Measurements from ENCODE around the gene STXBP3. TPM values are rescaled to one million over a fixed set of nuclear protein-coding genes. Genes with fewer than 3 reads are reported as not detected.

STXBP3 gene
- total and polyA plus RNA-seq, 2 of the 8 experiments (the other 6 are each of a cell fraction or from before 2014, with no cell fraction given), result 6.0 to 38.5 TPM

GRCh38 chr1:108832929-108833328, 86.5 kb downstream of the STXBP3 start:
- Histone ChIP-seq H4K20me1 (replicated peaks in 1 of 2; ENCODE audit: control insufficient read depth in 1 of 2, insufficient read depth in 2 of 2, low read length in 2 of 2) (no peaks in the 10 kb centered on the region), H3K4me1 (replicated peaks in 1 of 4; ENCODE audit: control insufficient read depth in 3 of 4, insufficient read depth in 4 of 4, low read length in 3 of 4) (peaks cover 0 to 3% (median 2%) of the 10 kb centered on the region in 4 experiments; a peak in 3 of 7 replicates), H3K4ac (replicated peaks; ENCODE audit: insufficient read length, low read depth, low read length) (no peak overlapping the region), H3K9me3 (ENCODE audit: insufficient read depth in 2 of 2, low read depth in 1 of 2, low read length in 1 of 2) (no peaks in the 10 kb centered on the region), H4K91ac (replicated peaks; ENCODE audit: insufficient read length, low read length) (no peak overlapping the region), H3K27me3 (replicated peaks in 1 of 4; ENCODE audit: control insufficient read depth in 3 of 4, extremely low read depth in 1 of 4, insufficient read depth in 3 of 4, low read length in 3 of 4) (no peaks in the 10 kb centered on the region), H2BK20ac (ENCODE audit: low read length) (no peak overlapping the region), H4K8ac (ENCODE audit: extremely low read depth, insufficient read depth, low read length) (no peak overlapping the region), H3K56ac (replicated peaks; ENCODE audit: insufficient read length, low read depth, low read length) (no peak overlapping the region), H3K4me3 (ENCODE audit: extremely low read depth in 1 of 4, insufficient read depth in 2 of 4, low read depth in 3 of 4, low read length in 4 of 4) (no peak overlapping the region), H2BK15ac (ENCODE audit: low read length) (no peak overlapping the region), H2BK5ac (ENCODE audit: low read depth, low read length) (no peak overlapping the region), H3K36me3 (ENCODE audit: control insufficient read depth in 2 of 4, insufficient read depth in 4 of 4, low read length in 3 of 4) (no peaks in the 10 kb centered on the region), H3K4me2 (ENCODE audit: insufficient read depth in 1 of 2, low read depth in 2 of 2, low read length in 2 of 2) (no peak overlapping the region), H2AK5ac (ENCODE audit: low read depth, low read length) (no peak overlapping the region), H3K23me2 (ENCODE audit: low read depth, low read length) (no peaks in the 10 kb centered on the region), H4K5ac (ENCODE audit: insufficient read length, low read depth, low read length) (no peak overlapping the region), H3K9ac (replicated peaks in 1 of 4; ENCODE audit: extremely low read depth in 1 of 4, low read depth in 3 of 4, low read length in 3 of 4) (no peak overlapping the region), H2BK120ac (replicated peaks; ENCODE audit: low read depth, low read length) (no peak overlapping the region), H3K18ac (ENCODE audit: extremely low read depth, low read length) (no peak overlapping the region), H3K14ac (ENCODE audit: insufficient read length) (no peak overlapping the region), H2BK12ac (ENCODE audit: low read depth, low read length) (no peak overlapping the region), H3K23ac (ENCODE audit: insufficient read length) (no peak overlapping the region), H2AFZ (ENCODE audit: low read length) (no peak overlapping the region), H3K27ac (ENCODE audit: low read depth, low read length) (no peak overlapping the region), H3K79me2 (ENCODE audit: control insufficient read depth in 1 of 2, insufficient read depth in 2 of 2, low read length in 2 of 2) (no peaks in the 10 kb centered on the region), H3K79me1 (ENCODE audit: low read depth, low read length) (no peaks in the 10 kb centered on the region)
- WGBS, 2 experiments (ENCODE audit: extremely low coverage in 1 of 2, insufficient coverage in 1 of 2, insufficient read length in 1 of 2, insufficient replicate concordance in 2 of 2, low coverage in 1 of 2, low lambda C conversion rate in 2 of 2, missing lambda C conversion rate in 1 of 2), result 94% methylated on average over 2 of the region's 2 CpGs; no CpG with 5 or more reads in 1 of the 2 experiments
- no peak for FAIRE-seq
- TF ChIP-seq TAF7 (optimal IDR thresholded peaks at IDR 0.05; ENCODE audit: borderline replicate concordance, low read depth, low read length) (no peak), ASH2L (IDR thresholded peaks at IDR 0.05; ENCODE audit: low read length) (no peak), SP2 (IDR thresholded peaks at IDR 0.05; ENCODE audit: low read length) (no peak), CTBP2 (IDR thresholded peaks at IDR 0.05; ENCODE audit: borderline replicate concordance, insufficient read depth, insufficient read length, low read length) (no peak), KDM5A (IDR thresholded peaks at IDR 0.05; ENCODE audit: low read length) (no peak), SIX5 (IDR thresholded peaks at IDR 0.05; ENCODE audit: low read depth, low read length) (no peak), CBX5 (IDR thresholded peaks at IDR 0.05; ENCODE audit: low read depth, low read length) (no peak), MAX (IDR thresholded peaks at IDR 0.05) (no peak), EGR1 (IDR thresholded peaks at IDR 0.05; ENCODE audit: borderline replicate concordance, low read depth, low read length) (no peak), HDAC6 (IDR thresholded peaks at IDR 0.05; ENCODE audit: low read depth, low read length) (no peak), BCL11A (IDR thresholded peaks at IDR 0.05; ENCODE audit: low read depth in 2 of 2, low read length in 2 of 2) (no peak)
- POLR2A ChIA-PET (ENCODE audit: partially characterized antibody), result no interaction called here
- CTCF ChIA-PET (ENCODE audit: partially characterized antibody), result interaction anchor here (1.7 kb wide), 1 partner anchor 66 kb away, joined by 5 read pairs; no protein-coding TSS in a partner anchor
- no peak for DNase-seq (ENCODE audit: low read depth in 1 of 2, low spot score in 2 of 2)
